WERI-Rb-1 (cell line): ENCODE results near the gene GPHN.

Source experiments
- DNase-seq: peaks from one replicate; pipeline ENCODE4 v3.0.0-alpha.2; 2020
- H3K27ac ChIP-seq: fragments of 250-450 bp; sonication (Bioruptor Pico); 2 replicates; pipeline ENCODE4 v1.5.1; 2020; ENCODE audit warnings: mild to moderate bottlenecking, moderate library complexity
- H3K27me3 ChIP-seq: fragments of 250-450 bp; sonication (Bioruptor Pico); 2 replicates; pipeline ENCODE4 v1.5.1; 2021; ENCODE audit warnings: mild to moderate bottlenecking, low read depth, moderate library complexity; ENCODE audit not compliant: insufficient read depth, severe bottlenecking
- H3K36me3 ChIP-seq: fragments of 250-450 bp; sonication (Bioruptor Pico); 2 replicates; pipeline ENCODE4 v1.5.1; 2020; ENCODE audit warnings: mild to moderate bottlenecking, moderate library complexity
- H3K4me3 ChIP-seq: 2 replicates; pipeline ENCODE4 v1.5.1; 2011; ENCODE audit warnings: low read depth, mild to moderate bottlenecking, control low read depth, low read length
- H3K9me3 ChIP-seq: fragments of 250-450 bp; sonication (Bioruptor Pico); 2 replicates; pipeline ENCODE4 v1.5.1; 2021; ENCODE audit warnings: mild to moderate bottlenecking, moderate library complexity; ENCODE audit not compliant: severe bottlenecking
- TF ChIP-seq, protein P1 (sequence below): IDR thresholded peaks from 2 replicates; pipeline ENCODE4 v1.5.1; 2011; ENCODE audit warnings: low read depth, mild to moderate bottlenecking, control low read depth, inconsistent platforms, low read length

GPHN gene

DNA sequence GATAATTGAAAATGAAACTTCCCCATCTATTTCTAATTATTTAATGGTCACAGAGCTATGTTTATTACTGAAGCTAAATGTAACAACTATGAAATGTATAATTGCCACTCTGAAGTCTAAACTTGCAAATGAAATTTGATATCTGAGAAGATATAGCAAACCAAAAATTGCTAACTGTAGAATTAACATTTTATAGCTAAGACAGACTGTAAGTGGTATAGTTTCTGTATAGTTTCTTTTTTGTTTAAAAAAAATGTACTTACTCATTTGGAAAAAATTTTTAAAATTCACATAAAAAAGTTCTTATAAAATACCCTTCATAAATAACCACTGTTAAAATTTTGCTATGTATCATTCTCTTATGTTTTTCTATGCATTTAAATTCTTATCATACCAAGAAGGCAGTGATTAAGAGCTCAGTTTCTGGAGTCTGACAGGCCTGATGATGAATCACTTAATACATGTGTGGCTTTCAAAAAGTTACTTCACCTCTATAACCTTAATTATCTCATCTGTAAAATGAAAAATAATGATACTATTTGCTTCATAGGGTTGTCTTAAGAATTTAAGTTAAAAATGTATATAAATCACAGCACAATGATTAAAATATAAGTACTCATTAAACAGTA lies 466.6 kb downstream of the GPHN start:
- Histone ChIP-seq H3K36me3 (peaks cover 3% of the 10 kb centered on the region), H3K4me3 (no peak overlapping the region), H3K9me3 (no peaks in the 10 kb centered on the region), H3K27me3 (no peaks in the 10 kb centered on the region), H3K27ac (no peak overlapping the region)
- TF ChIP-seq, protein P1, sequence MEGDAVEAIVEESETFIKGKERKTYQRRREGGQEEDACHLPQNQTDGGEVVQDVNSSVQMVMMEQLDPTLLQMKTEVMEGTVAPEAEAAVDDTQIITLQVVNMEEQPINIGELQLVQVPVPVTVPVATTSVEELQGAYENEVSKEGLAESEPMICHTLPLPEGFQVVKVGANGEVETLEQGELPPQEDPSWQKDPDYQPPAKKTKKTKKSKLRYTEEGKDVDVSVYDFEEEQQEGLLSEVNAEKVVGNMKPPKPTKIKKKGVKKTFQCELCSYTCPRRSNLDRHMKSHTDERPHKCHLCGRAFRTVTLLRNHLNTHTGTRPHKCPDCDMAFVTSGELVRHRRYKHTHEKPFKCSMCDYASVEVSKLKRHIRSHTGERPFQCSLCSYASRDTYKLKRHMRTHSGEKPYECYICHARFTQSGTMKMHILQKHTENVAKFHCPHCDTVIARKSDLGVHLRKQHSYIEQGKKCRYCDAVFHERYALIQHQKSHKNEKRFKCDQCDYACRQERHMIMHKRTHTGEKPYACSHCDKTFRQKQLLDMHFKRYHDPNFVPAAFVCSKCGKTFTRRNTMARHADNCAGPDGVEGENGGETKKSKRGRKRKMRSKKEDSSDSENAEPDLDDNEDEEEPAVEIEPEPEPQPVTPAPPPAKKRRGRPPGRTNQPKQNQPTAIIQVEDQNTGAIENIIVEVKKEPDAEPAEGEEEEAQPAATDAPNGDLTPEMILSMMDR: no peak
- no peak for DNase-seq

GRCh38 chr14:66975251-66975650 lies 467.3 kb downstream of the GPHN start:
- DNase-seq: no peak
- no peaks in the 10 kb centered on the region for H3K9me3 ChIP-seq
- H3K36me3 ChIP-seq: peaks cover 3% of the 10 kb centered on the region
- no peak overlapping the region for H3K27ac ChIP-seq
- no peaks in the 10 kb centered on the region for H3K27me3 ChIP-seq
- H3K4me3 ChIP-seq: no peak overlapping the region
- TF ChIP-seq, protein P1: no peak

GRCh38 chr14:66979101-66979974 lies 471.4 kb downstream of the GPHN start:
- Histone ChIP-seq H3K36me3 (no peaks in the 10 kb centered on the region), H3K4me3 (no peak overlapping the region), H3K27ac (no peak overlapping the region), H3K9me3 (no peaks in the 10 kb centered on the region), H3K27me3 (no peaks in the 10 kb centered on the region)
- no peak for DNase-seq
- TF ChIP-seq, protein P1: no peak

- no peak overlapping the region for H3K27ac ChIP-seq
- H3K27me3 ChIP-seq: no peaks in the 10 kb centered on the region
- H3K4me3 ChIP-seq: no peak overlapping the region
- DNase-seq: no peak
- no peaks in the 10 kb centered on the region for H3K36me3 ChIP-seq
- TF ChIP-seq, protein P1: no peak
- H3K9me3 ChIP-seq: no peaks in the 10 kb centered on the region
These were observed 474.3 kb downstream of the GPHN start for GRCh38 chr14:66982247-66982646.

DNA sequence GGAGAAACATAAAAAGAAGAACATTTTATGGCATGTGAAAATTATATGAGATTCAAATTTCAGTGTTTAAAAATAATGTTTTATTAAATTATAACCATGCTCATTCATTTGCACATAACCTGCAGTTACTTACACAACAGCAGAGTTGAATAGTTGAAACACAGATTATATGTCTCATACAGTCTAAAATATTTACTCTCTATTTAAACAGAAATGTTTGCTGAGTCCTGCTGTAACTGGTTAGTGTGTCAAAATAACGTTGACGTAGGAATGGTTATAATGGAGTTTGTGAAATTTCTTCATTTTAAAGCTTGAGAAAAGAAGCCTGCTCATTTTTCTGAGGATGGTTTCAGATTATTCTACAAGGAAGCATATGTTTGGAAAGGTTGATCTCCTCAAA lies 484.8 kb downstream of the GPHN start:
- TF ChIP-seq, protein P1: no peak
- no peak for DNase-seq
- H3K9me3 ChIP-seq: no peaks in the 10 kb centered on the region
- no peak overlapping the region for H3K27ac ChIP-seq
- H3K27me3 ChIP-seq: no peaks in the 10 kb centered on the region
- no peaks in the 10 kb centered on the region; the same call in 1 of the 2 replicates for H3K36me3 ChIP-seq
- no peak overlapping the region for H3K4me3 ChIP-seq
